GM19438 (cell line): ENCODE data around the gene SLC2A14.
"Not testable (repeated sequence)": the region's sequence is repeated elsewhere in the genome, so short reads cannot be mapped to it uniquely, and the experiment has no call there.

Experiments used
- ATAC-seq: cut with Tn5 transposase; IDR thresholded peaks from one replicate; pipeline ENCODE4 v1.9.1; 2021; ENCODE audit warnings: low read depth; ENCODE audit not compliant: unreplicated experiment

The SLC2A14 gene

DNA sequence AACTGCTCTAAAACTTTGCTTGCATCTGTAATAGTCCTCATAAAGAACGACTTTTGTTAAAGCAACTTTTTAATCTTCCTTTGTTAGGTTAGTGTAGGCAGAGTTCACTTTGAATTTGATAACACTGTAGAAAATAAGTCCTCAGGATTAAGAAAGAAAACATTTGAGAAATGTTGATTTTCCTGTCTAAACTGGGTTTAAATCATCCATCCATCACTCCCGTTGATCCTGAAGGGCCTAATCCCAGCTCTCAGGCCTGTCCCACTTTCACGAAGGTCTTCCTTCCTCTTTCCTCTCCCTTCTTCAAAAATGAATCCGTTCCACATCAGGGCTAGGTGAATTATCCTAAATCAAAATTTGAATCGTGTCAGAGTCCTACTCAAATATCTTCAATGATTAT, 36.9 kb downstream of the SLC2A14 start:
- ATAC-seq, result no peak

DNA sequence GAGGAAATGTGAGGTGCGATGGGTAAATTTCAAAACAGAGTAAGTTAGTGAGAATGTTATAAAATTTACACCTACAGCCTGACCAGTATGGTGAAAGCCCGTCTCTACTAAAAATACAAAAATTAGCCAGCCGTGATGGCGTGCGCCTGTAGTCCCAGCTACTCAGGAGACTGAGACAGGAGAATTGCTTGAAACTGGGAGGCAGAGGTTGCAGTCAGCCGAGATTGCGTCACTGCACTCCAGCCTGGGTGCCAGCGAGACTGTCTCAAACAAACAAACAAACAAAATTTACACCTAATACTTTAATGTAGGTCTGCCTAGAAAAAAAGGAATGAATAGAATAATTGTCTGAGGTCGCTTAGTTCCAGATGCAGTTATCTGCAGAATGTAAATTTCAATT, 37.6 kb downstream of the SLC2A14 start:
- ATAC-seq, result no peak

DNA sequence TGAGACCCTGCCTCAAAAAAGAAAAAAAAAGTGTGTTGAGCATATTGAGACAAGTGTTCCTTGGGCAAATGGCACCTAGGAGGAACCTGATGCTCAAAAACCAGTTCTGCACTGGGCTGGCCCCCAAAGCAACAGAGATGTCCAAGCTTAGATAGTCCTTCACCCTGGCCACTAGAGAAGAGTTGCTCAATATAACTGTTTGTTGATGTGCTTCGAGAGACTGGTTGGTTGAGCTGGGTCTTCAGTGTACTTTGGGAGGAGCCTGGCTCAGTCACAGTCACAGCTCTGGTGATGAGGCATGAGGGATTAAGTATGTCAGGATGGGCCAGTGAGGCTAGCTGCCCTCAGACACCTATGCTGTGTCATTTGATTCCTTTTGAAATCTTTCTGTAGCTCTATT, 38.0 kb downstream of the SLC2A14 start:
- ATAC-seq, result no peak

DNA sequence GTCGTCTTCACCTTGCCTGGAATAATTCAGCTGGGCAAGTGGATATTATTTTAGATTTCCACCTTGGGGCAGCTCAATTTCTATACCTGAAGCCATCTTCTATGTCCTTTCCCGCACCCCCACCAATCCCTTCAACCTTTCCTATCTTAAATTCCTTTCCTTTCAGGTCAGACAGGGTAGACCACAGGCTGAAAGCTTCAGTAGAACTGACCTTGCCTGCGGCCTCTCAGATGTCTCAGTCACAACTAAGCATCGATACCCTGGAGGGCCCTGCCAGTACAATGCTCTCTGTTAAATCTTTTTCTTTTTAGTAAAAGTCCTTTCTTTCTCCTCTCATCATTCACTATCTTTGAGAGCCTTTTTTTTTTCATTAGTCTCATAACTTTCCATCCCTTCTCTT, 38.9 kb downstream of the SLC2A14 start:
- no peak for ATAC-seq

DNA sequence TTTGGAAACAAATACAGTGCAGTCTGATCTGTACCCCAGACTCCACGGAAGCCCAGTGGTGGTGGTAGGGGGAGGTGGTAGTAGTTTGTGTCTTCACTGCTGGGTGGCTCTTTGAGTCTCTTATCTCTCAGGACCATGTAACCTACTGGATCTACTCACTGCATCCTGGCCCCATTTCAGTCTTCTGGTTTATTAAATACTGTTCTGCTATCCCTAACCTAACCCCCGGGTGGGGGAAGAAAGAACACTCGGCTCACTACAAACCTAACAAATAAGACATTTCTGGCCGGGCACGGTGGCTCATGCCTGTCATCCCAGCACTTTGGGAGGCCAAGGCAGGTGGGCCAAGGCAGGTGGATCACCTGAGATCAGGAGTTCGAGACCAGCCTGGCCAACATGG, 39.5 kb downstream of the SLC2A14 start:
- ATAC-seq, result not testable (repeated sequence)

DNA sequence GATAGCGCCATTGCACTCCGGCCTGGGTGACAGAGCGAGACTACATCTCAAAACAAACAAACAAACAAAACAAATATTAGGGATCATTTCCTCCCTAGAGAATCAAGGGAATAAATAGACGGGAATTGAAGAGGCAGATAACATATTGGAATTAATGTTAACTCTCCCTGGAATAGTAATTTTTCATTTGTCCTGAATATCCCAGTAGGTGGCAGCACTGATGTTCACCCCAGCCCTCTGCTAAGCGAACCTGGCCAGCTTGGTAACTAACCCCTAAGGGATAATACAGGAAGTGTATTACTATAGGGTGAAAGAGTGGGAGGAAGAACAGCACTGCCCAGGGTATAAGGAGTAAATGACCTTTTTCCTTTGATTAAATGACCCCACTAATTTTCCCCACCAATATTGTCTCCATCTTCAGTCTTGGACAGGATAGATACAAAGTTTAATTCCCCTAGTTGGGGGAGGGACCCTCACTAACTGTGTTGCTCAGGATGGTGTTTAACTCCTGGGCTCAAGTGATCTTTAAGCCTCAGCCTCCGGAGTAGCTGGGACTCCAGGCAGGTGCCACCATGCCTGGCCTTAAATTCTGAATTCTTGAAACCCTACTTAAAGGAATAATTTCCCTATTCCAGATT, 40.5 kb downstream of the SLC2A14 start:
- no peak for ATAC-seq

DNA sequence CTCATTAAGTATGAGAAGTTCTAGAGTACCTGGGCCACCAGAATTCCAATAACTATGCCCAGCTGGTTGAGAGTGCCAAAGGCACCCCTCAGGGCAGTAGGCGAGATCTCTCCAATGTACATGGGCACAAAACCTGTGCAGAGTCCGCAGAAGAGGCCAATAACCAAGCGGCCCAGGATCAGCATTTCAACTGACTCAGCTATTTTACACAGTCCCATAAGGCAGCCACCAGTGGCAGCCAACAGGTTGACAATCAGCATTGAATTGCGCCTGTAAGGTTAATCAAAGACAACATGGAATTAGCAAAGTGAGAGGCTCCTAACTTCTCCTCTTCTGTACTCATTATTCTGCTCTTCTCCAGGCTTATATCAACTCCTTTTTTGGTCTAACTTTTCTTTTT, 43.0 kb downstream of the SLC2A14 start:
- ATAC-seq, result not testable (repeated sequence)

DNA sequence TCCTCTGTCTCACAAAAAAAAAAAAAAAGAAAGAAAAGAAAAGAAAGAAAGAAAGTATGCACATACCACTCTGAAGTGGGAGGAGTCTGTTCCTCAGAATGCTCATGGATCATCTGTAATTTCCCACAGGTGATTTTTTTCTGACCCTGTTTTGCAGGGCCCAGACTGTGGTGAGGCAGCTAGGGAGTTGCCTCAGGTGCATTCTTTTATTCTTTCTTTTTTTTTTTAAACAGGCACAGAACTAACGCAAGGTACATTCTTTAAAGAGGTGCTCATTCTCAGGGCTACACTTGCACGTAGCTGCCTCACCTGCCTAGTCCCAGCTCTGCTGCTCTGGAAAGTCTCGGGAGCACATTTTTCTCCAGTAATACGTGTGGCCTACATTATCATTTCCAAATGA, 47.0 kb downstream of the SLC2A14 start:
- ATAC-seq, result not testable (repeated sequence)

DNA sequence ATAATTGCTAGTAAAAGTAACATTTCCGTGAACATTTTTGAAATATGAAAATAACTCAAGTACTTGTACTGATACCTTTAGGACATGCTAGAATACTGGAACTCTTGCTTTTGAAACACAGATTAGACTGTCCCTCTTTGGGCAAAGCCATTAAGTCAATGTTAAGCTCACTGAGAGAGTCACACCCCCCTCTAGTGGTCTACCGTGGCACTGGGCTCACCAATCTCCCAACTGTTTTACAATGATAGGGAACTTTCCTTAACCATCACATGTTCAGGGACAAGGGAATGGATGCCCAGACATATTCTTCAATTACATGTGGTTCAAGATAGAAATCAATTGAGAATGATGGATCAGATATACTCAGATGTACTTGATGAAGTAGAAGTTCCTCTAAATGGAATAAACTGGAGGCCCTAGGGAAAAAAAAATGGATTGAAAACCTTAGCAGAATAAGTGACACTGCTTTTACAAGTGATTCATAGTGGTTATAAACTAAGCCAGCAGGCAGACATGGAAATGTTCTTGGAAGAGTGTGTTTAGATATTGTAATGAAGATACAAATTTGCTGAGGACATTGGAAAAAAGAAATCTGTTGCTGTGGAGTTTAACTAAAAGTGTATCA, 65.7 kb downstream of the SLC2A14 start:
- ATAC-seq, result no peak

DNA sequence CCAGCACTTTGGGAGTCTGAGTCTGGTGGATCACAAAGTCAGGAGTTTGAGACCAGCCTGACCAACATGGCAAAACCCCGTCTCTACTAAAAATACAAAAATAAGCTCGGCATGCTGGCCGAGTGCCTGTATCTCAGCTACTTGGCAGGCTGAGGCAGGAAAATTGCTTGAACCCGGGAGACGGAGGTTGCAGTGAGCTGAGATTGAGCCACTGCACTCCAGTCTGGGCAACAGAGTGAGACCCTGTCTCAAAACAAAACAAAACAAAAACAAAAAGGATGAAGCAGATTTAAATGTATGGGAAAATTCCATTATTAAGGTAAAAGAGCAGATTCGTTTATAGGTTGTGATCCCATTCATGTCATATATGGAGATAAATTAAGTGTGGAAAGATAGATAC, 66.4 kb downstream of the SLC2A14 start:
- ATAC-seq, result not testable (repeated sequence)

DNA sequence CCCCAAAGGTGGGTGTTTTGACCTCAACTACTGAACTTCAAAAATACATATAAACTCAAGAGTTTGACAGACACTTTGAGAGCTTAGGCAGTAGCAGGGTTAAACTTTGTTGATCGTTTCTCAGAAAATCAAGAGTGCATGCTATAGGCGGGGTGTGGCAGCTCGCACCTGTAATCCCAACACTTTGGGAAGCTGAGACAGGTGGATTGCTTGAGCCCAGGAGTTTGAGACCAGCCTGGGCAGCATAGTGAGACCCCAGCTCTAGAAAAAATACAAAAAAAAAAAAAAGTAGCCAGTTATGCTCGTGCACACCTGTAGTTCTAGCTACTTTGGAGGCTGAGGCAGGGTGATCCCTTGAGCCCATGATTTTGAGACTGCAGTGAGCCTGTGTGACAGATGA, 71.3 kb downstream of the SLC2A14 start:
- ATAC-seq, result no peak

DNA sequence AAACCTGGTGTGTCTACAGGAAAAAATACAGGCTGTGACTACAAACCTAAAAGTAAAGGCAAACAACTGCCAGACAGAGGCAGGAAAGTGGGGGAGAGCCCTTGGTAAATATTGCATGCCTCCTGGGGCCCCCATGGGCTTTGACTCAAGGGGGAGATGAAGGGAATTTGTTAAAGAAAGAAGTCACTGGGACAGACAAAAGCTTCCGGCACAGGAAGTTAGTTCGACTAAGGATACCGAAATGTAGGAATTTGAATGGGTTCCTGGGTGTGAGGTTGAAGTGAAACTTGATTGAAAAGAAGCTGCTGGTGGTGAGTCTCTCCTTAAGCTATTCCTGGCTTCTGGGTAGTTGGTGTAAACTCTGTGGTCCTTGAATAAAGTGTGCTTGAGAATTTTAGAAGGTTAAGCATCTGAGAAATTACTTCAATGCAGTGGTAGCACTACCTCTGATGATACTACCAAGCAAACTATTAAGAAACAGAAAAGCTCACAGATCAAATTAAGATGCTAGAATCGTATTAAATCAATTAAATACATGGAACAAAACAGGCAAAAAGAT, 73.9 kb downstream of the SLC2A14 start:
- not testable (repeated sequence) for ATAC-seq

DNA sequence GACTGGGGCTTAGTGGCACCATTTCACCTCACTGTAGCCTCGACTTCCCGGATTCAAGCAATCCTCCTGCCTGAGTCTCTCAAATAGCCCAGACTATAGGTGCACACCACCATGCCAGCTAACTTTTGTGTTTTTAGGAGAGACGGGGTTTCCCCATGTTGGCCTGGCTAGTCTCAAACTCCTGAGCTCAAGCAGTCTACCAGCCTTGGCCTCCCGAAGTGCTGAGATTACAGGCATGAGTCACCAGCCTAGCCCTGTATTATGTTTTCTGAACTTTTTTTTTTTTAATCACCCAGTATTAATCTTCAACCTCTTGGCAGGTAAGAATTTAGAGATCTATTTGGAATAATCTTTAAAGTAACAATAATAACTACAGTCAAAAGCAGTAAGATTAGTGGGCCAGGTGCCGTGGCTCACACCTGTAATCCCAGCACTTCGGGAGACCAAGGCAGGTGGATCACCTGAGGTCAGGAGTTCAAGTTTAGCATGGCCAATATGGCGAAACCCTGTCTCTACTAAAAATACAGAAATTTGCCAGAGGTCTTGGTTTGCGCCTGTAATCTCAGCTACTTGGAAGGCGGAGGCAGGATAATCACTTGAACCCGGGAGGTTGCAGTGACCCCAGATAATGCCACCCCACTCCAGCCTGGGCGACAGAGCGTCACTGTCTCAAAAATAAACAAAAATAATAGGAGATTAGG, 74.9 kb downstream of the SLC2A14 start:
- no peak for ATAC-seq

DNA sequence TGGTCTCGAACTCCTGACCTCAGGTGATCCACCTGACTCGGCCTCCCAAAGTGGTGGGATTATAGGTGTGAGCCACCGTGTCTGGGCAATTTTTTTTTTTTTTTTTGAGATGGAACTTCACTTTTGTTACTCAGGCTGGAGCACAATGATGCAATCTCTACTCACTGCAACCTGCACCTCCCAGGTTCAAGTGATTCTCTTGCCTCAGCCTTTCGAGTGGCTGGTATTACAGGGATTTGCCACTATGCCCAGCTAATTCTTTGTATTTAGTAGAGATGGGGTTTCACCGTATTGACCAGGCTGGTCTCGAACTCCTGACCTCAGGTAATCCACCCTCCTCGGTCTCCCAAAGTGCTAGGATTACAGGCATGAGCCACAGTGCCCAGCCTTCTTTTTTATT, 75.4 kb downstream of the SLC2A14 start:
- not testable (repeated sequence) for ATAC-seq

DNA sequence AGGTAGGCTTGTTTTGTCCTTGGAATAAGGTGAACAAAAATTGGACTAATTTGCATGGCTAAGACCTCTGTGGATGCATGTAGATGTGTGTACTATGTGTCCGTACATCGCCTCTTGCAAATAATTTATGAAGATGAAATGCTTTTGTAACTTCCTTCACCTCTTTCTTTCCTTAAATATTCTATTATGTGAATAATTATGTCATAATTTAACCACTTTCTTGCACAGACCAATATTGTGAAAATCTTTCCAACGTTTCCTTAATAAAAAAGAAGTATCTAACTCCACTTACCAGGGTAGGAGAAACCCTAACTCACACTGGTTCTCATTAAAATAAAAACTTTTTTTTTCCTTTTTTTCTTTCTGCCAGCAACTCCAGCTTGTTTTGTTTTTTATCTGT, 79.5 kb downstream of the SLC2A14 start:
- ATAC-seq, result no peak

DNA sequence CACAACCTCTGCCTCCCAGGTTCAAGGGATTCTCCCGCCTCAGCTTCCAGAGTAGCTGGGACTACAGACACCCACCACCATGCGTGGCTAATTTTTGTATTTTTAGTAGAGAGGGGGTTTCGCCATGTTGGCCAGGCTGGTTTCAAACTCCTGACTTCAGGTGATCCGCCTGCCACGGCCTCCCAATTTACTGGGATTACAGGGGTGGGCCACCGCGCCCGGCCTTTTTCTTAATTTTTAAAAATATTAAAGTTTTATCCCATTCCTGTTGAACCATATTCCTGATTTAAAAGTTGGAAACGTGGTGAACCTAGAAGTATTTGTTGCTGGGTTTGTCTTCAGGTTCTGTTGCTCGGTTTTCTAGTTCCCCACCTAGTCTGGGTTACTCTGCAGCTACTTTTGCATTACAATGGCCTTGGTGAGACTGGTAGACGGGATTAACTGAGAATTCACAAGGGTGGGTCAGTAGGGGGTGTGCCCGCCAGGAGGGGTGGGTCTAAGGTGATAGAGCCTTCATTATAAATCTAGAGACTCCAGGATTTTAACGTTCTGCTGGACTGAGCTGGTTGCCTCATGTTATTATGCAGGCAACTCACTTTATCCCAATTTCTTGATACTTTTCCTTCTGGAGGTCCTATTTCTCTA, 83.7 kb downstream of the SLC2A14 start, which contains the start of gene NANOG:
NANOG (plus strand) TSS at position 519 of the 645 bp plus-strand sequence. CDS start 213 bp downstream, outside the sequence.
- not testable (repeated sequence) for ATAC-seq

DNA sequence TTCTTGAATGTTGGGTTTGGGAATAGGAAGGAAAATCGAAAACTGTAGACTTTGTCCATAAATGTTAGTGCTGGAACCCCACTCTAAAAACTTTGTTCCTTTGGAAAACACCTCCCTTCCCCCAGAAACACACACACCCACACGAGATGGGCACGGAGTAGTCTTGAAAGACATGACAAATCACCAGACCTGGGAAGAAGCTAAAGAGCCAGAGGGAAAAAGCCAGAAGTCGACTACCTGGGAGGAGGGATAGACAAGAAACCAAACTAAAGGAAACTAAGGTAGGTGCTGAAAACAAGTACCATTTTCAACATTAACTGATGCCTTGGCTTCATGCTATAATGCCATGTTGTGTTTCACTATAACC, 84.4 kb downstream of the SLC2A14 start:
- ATAC-seq, result no peak

DNA sequence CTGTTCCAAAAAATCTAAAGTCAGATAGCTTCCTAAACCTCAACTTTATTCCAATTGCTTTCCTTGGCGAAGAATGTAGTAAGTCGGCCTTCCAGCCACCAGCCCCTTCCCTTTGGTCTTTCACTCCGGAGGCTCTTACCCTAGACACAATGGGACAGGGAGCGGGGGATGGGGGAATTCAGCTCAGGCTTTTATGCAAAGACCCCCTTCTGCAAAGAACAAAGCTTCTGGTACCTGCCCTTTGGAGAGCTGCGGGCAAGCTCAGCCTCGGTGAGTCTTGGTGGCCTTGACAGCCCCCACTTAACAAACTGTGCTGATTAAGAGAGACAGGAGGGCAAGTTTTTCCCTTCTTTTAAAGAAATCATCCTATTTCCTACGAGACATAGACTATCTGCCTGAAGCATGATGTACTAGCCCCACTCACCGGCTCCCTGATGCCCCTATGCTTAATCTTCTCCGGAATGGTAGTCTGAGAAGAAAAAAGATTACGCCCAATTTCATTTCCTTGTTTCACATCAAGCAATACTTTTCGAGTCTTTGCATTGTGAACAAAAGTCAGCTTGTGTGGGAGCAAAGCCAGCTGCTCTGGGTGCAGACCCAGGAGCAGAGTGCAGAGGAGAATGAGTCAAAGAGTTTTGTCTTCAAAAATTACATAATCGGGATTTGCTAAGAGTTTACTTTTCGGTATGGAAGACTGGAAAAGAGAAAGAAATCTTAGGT, 85.0 kb downstream of the SLC2A14 start:
- no peak for ATAC-seq

DNA sequence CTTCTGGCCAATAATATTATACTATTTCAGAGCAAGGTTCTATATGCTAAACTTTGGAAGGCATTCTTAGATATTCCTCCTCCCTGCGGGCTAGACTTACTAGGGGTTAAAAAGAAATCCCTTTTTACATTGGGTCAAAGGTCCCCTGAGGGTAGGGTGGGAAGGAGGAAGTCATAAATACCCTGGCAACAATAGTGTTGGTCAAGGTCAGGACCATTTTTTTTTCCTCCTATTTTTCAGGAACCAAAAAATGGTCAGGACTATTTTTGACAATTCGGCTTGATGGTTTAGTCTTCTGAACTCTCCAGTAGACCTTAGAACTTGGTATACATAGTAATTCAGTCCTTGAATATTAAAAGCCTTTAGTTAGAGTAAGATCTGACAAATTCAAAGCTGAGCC, 88.0 kb downstream of the SLC2A14 start:
- no peak for ATAC-seq

DNA sequence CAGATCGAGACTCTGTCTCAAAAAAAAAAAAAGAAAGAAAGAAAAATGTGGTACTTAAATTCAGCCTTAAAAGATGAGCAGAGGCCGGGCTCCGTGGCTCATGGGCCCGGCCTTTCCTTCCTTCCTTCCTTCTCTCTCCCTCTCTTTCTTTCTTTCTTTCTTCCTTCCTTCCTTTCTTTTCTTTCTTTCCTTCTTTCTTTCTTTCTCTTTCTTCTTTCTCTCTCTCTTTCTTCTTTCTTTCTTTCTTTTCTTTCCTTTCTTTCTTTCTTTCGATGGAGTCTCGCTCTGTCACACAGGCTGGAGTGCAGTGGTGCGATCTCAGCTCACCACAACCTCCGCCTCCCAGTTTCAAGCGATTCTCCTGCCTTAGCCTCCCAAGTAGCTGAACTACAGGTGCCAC, 89.3 kb downstream of the SLC2A14 start:
- not testable (repeated sequence) for ATAC-seq
